ENCODE results near the gene UTS2R. TPM values are rescaled to one million over a fixed set of nuclear protein-coding genes. Genes with fewer than 3 reads are reported as not detected.
A peak's percentile ranks its signal among the peaks of the same experiment; 100 is the strongest.

The UTS2R gene
- polyA plus RNA-seq (2013, experiment 1 of 2), result 0.11 TPM
- 0.12 TPM for polyA plus RNA-seq (2013, experiment 2 of 2)

GRCh38 chr17:82371333-82372248 lies at the start of gene UTS2R:
TSS of gene UTS2R (plus strand) at chr17:82371765. CDS start at chr17:82374325, 2,560 bp downstream.
- peak within 1 kb of the TSS; percentile 75 for H2BK5ac ChIP-seq (ENCODE audit: low read length)
- DNase-seq (ENCODE audit: low spot score), result no peak
- H3K27me3 ChIP-seq (ENCODE audit: control insufficient read depth in 3 of 3, insufficient read depth in 3 of 3, low read depth in 1 of 3, low read length in 3 of 3), result peaks cover 6 to 39% (median 37%) of the 10 kb centered on the region in 3 experiments
- H4K91ac ChIP-seq (ENCODE audit: low read depth, low read length, poor library complexity), result no peak within 1 kb of the TSS
- H3K14ac ChIP-seq (ENCODE audit: low read length), result peak within 1 kb of the TSS; percentile 56
- H3K4me1 ChIP-seq (ENCODE audit: control insufficient read depth in 2 of 2, insufficient read depth in 1 of 2, low read depth in 1 of 2, low read length in 2 of 2), result peaks cover 7 to 16% of the 10 kb centered on the region in 2 donors
- H3K79me1 ChIP-seq (ENCODE audit: low read depth, low read length), result peaks cover 8% of the 10 kb centered on the region
- peak within 1 kb of the TSS; percentile 77 for H3K9ac ChIP-seq (ENCODE audit: low read depth, low read length, poor library complexity)
- H2BK12ac ChIP-seq (ENCODE audit: low read length), result peak within 1 kb of the TSS; percentile 22
- H3K4ac ChIP-seq (ENCODE audit: low read length), result no peak within 1 kb of the TSS
- peak within 1 kb of the TSS; percentile 67 for H2AFZ ChIP-seq (ENCODE audit: low read length)
- no peak within 1 kb of the TSS for H3K27ac ChIP-seq (replicated peaks; ENCODE audit: low read length)
- H3K36me3 ChIP-seq (replicated peaks in 1 of 2; ENCODE audit: control insufficient read depth in 2 of 2, insufficient read depth in 2 of 2, low read length in 2 of 2), result no peaks in the 10 kb centered on the region
- H3K18ac ChIP-seq (ENCODE audit: low read length), result peak within 1 kb of the TSS; percentile 96
- peak within 1 kb of the TSS; percentile 89 for H3K4me2 ChIP-seq (ENCODE audit: insufficient read depth, low read length, poor library complexity, severe bottlenecking)
- H2BK120ac ChIP-seq (ENCODE audit: low read depth, low read length), result no peak within 1 kb of the TSS
- H4K8ac ChIP-seq (ENCODE audit: low read depth, low read length), result no peak within 1 kb of the TSS
- whole genome bisulfite sequencing, 2 donors (ENCODE audit: extremely low coverage in 2 of 2, insufficient read length in 2 of 2, insufficient replicate concordance in 1 of 2), result no CpG with 5 or more reads among the region's 109 CpGs
- peak within 1 kb of the TSS; percentile 70 for H2AK5ac ChIP-seq (ENCODE audit: low read depth, low read length)
- H3K23ac ChIP-seq (ENCODE audit: low read depth, low read length, poor library complexity), result peak within 1 kb of the TSS; percentile 20
- peak within 1 kb of the TSS; percentile 13 to 62 for H3K4me3 ChIP-seq (ENCODE audit: low read length in 2 of 2)
- peaks cover 3 to 5% of the 10 kb centered on the region in 2 donors for H3K9me3 ChIP-seq (replicated peaks in 1 of 2; ENCODE audit: control insufficient read depth in 2 of 2, insufficient read depth in 1 of 2, low read depth in 1 of 2, low read length in 2 of 2)
- peak within 1 kb of the TSS; percentile 75 for H2BK15ac ChIP-seq (ENCODE audit: low read length)

GRCh38 chr17:82321947-82322466 lies 49.6 kb upstream of the UTS2R start:
- H4K91ac ChIP-seq (ENCODE audit: low read depth, low read length, poor library complexity), result no peak overlapping the region
- H3K23ac ChIP-seq (ENCODE audit: low read depth, low read length, poor library complexity), result no peak overlapping the region
- H2AK5ac ChIP-seq (ENCODE audit: low read depth, low read length), result peak overlapping the region; percentile 94
- peaks cover 7 to 10% of the 10 kb centered on the region in 2 donors for H3K9me3 ChIP-seq (replicated peaks in 1 of 2; ENCODE audit: control insufficient read depth in 2 of 2, insufficient read depth in 1 of 2, low read depth in 1 of 2, low read length in 2 of 2)
- H2BK5ac ChIP-seq (ENCODE audit: low read length), result no peak overlapping the region
- H2BK120ac ChIP-seq (ENCODE audit: low read depth, low read length), result peak overlapping the region; percentile 87
- H3K4me2 ChIP-seq (ENCODE audit: insufficient read depth, low read length, poor library complexity, severe bottlenecking), result no peak overlapping the region
- no peak for DNase-seq (ENCODE audit: low spot score)
- H3K4ac ChIP-seq (ENCODE audit: low read length), result no peak overlapping the region
- H3K4me1 ChIP-seq (ENCODE audit: control insufficient read depth in 2 of 2, insufficient read depth in 1 of 2, low read depth in 1 of 2, low read length in 2 of 2), result peaks cover 9 to 14% of the 10 kb centered on the region in 2 donors
- no CpG with 5 or more reads among the region's 21 CpGs for WGBS, 2 donors (ENCODE audit: extremely low coverage in 2 of 2, insufficient read length in 2 of 2, insufficient replicate concordance in 1 of 2)
- no peak overlapping the region for H2AFZ ChIP-seq (ENCODE audit: low read length)
- H2BK15ac ChIP-seq (ENCODE audit: low read length), result peak overlapping the region; percentile 62
- H3K18ac ChIP-seq (ENCODE audit: low read length), result peak overlapping the region; percentile 83
- peaks cover 3% of the 10 kb centered on the region for H3K79me1 ChIP-seq (ENCODE audit: low read depth, low read length)
- H3K9ac ChIP-seq (ENCODE audit: low read depth, low read length, poor library complexity), result no peak overlapping the region
- no peak overlapping the region for H2BK12ac ChIP-seq (ENCODE audit: low read length)
- peaks cover 0 to 51% (median 5%) of the 10 kb centered on the region in 3 experiments for H3K27me3 ChIP-seq (ENCODE audit: control insufficient read depth in 3 of 3, insufficient read depth in 3 of 3, low read depth in 1 of 3, low read length in 3 of 3)
- no peaks in the 10 kb centered on the region for H3K36me3 ChIP-seq (replicated peaks in 1 of 2; ENCODE audit: control insufficient read depth in 2 of 2, insufficient read depth in 2 of 2, low read length in 2 of 2)
- no peak overlapping the region for H3K27ac ChIP-seq (replicated peaks; ENCODE audit: low read length)
- H3K4me3 ChIP-seq (ENCODE audit: low read length in 2 of 2), result no peak overlapping the region
- no peak overlapping the region for H4K8ac ChIP-seq (ENCODE audit: low read depth, low read length)
- no peak overlapping the region for H3K14ac ChIP-seq (ENCODE audit: low read length)

GRCh38 chr17:82322526-82323453 lies 48.8 kb upstream of the UTS2R start:
- no peak overlapping the region for H4K91ac ChIP-seq (ENCODE audit: low read depth, low read length, poor library complexity)
- H2AFZ ChIP-seq (ENCODE audit: low read length), result no peak overlapping the region
- no CpG with 5 or more reads among the region's 28 CpGs for WGBS, 2 donors (ENCODE audit: extremely low coverage in 2 of 2, insufficient read length in 2 of 2, insufficient replicate concordance in 1 of 2)

More at GRCh38 chr17:82322526-82323453, 48.8 kb upstream of the UTS2R start:
- no peak overlapping the region for H3K14ac ChIP-seq (ENCODE audit: low read length)
- no peak overlapping the region for H3K9ac ChIP-seq (ENCODE audit: low read depth, low read length, poor library complexity)
- peaks cover 7 to 10% of the 10 kb centered on the region in 2 donors for H3K9me3 ChIP-seq (replicated peaks in 1 of 2; ENCODE audit: control insufficient read depth in 2 of 2, insufficient read depth in 1 of 2, low read depth in 1 of 2, low read length in 2 of 2)
- peak overlapping the region; percentile 48 for H2BK5ac ChIP-seq (ENCODE audit: low read length)
- H3K4me3 ChIP-seq (ENCODE audit: low read length in 2 of 2), result no peak overlapping the region
- no peak overlapping the region for H3K4ac ChIP-seq (ENCODE audit: low read length)
- no peaks in the 10 kb centered on the region for H3K36me3 ChIP-seq (replicated peaks in 1 of 2; ENCODE audit: control insufficient read depth in 2 of 2, insufficient read depth in 2 of 2, low read length in 2 of 2)
- peaks cover 0 to 57% (median 5%) of the 10 kb centered on the region in 3 experiments for H3K27me3 ChIP-seq (ENCODE audit: control insufficient read depth in 3 of 3, insufficient read depth in 3 of 3, low read depth in 1 of 3, low read length in 3 of 3)
- peak overlapping the region; percentile 62 for H2BK15ac ChIP-seq (ENCODE audit: low read length)
- H2BK12ac ChIP-seq (ENCODE audit: low read length), result no peak overlapping the region
- H3K23ac ChIP-seq (ENCODE audit: low read depth, low read length, poor library complexity), result no peak overlapping the region
- DNase-seq (ENCODE audit: low spot score), result no peak
- H3K27ac ChIP-seq (replicated peaks; ENCODE audit: low read length), result no peak overlapping the region
- H3K18ac ChIP-seq (ENCODE audit: low read length), result peak overlapping the region; percentile 35
- H2AK5ac ChIP-seq (ENCODE audit: low read depth, low read length), result peak overlapping the region; percentile 84
- no peak overlapping the region for H2BK120ac ChIP-seq (ENCODE audit: low read depth, low read length)
- peaks cover 17 to 21% of the 10 kb centered on the region in 2 donors for H3K4me1 ChIP-seq (ENCODE audit: control insufficient read depth in 2 of 2, insufficient read depth in 1 of 2, low read depth in 1 of 2, low read length in 2 of 2)
- H3K79me1 ChIP-seq (ENCODE audit: low read depth, low read length), result peaks cover 3% of the 10 kb centered on the region
- no peak overlapping the region for H3K4me2 ChIP-seq (ENCODE audit: insufficient read depth, low read length, poor library complexity, severe bottlenecking)
- no peak overlapping the region for H4K8ac ChIP-seq (ENCODE audit: low read depth, low read length)

All from neuronal stem cell (in vitro differentiated cells).